A549 treated with RU486 at 1 μM for 4 hours (cell line): ENCODE results near the gene DYNC2I2. TPM values are rescaled to one million over a fixed set of nuclear protein-coding genes. Genes with fewer than 3 reads are reported as not detected.

ENCODE experiments used
- total RNA-seq: library from RNA; stranded (reverse); fragments of 200-300 nt; extraction: Qiagen RNA extraction; gene quantifications from 5 replicates; pipeline ENCODE4 v1.2.3, GENCODE V29; 2022; ENCODE audit warnings: low read depth

Gene DYNC2I2
- total RNA-seq = 91.4 to 140 TPM (median 134 TPM) in 5 replicates

DNA sequence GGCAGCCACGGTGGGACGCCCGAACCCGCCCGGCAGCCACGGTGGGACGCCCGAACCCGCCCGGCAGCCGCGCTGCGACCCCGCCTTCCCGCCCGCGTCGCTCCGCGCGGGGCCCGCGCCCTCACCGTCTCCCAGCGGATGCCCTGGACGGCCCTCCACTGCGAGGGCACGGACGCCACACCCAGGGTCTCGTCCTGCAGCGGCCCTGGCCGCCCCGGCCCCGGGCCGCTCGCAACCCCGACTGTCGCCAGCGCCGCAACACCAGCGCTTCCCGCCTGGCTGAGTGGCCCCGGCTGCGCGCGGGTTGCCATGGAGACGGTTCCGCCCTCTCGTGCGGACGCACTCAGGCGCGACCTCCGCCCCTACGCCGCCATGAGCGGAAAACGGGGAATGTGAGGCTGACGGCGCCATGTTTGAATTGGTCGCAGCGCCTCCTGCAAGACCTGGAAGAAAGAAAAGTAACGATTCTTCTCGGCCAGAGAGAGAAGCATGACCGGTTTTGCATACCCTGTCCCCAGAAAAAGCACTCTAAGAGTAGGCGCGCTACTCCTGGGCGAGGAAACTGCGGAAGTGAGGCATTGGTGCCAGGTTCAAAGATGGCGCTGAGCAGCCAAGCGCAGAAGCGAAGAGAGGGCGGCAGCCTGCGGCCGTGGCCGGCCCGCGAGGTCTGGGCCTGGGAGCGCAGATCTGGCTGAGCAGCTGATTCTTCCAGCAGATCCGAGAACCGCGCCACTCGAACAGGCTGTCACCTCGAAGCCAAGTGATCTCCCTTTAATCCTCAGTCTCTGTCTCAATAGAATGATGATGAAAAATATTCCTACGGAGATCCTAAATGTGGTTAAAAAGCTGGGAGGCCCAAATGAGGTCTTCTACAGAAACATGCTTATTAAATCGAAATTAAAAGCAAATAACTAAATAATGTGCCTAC is at the start of gene DYNC2I2:
DYNC2I2 (minus strand) TSS at position 432 of the 928 bp plus-strand sequence; CDS start at position 311, 121 bp downstream.

DNA sequence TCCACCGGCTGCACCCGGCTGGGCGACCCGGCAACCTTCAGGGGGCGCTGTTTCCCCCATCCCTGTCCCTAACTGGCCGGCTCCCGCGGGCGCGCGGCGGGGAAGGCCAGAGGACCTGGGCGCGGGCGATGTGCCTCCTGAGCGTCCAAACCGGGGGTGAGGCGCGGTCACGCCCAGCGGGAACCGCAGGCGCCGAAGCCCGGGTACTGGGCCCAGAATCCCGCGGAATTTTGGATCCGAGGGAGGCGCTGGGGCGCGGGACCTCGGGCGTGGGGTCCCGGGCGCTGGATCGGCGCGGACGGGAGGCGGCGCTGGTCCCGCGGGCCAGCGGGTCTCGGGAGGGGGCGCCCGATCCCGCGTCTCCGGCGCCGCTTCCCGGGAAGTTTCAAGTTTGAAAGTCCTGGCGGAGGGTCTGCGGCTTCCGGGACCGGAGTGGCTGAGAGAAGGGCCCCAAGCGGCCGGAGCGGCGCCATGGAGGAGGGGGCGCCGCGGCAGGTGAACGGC is 45.9 kb upstream of the DYNC2I2 start, which contains the start of gene PKN3:
PKN3 (plus strand) TSS at position 59 of the 504 bp plus-strand sequence; CDS start at position 472, 413 bp downstream.

DNA sequence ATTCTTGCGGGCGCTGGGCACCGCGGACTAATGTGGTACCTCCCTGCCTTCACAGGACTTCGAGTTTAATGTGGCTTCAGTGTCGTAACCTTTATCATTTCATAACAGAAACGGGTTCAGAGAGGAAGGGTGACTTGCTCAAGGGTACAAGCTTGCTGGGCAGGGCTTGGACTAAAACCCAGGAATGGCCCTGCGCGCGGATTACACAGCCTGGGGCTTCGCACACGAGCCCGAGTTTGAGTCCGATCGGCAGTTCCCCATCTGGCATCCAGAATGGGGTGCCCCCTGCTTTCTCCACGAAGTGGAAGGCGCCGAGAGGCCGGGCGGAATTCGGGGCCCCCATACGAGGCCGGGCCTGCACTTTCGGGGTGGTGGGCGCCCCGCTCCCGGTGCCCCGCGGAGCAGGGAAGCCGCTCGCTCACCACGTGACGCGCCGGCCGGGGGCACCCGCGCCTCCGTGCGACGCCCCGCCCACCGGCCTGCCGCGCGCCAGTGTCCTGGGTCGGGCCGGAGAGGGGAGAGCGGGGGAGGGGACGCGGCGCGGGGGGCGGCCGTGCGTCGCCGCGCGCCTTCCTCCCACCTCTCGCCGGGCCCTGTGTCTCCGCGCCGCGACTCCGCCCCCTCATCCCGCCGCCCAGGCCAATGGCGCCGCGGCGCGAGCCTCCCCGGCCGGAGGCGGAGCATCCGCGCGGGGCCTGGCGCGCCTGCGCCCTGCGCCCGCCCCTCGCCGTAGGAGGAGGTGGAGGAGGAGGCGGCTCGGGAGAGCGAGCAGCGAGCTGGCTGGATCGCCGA is 32.0 kb upstream of the DYNC2I2 start, which contains the start of gene SET:
SET (plus strand) TSS at position 722 of the 792 bp plus-strand sequence. CDS start 361 bp downstream, outside the sequence.

Other genes with a start within 250 kb of the DYNC2I2 start
- 30.4 to 41.3 TPM (median 35.0 TPM) in 5 replicates for gene CERCAM, start 236.0 kb downstream of the DYNC2I2 start, total RNA-seq
- 26.0 to 30.5 TPM (median 29.0 TPM) in 5 replicates for gene ODF2, start 200.8 kb downstream of the DYNC2I2 start, total RNA-seq
- gene GLE1, start 152.1 kb downstream of the DYNC2I2 start, total RNA-seq = 27.9 to 31.6 TPM (median 29.9 TPM) in 5 replicates
- 125 to 161 TPM (median 144 TPM) in 5 replicates for gene SPTAN1, start 104.3 kb downstream of the DYNC2I2 start, total RNA-seq
- gene SET, start 32.4 kb upstream of the DYNC2I2 start, total RNA-seq = 401 to 564 TPM (median 434 TPM) in 5 replicates
- 11.0 to 16.7 TPM (median 14.9 TPM) in 5 replicates for gene PKN3, start 45.7 kb upstream of the DYNC2I2 start, total RNA-seq
- 55.5 to 94.9 TPM (median 86.5 TPM) in 5 replicates for gene ZDHHC12, start 67.3 kb upstream of the DYNC2I2 start, total RNA-seq
- gene ZER1, start 115.1 kb upstream of the DYNC2I2 start, total RNA-seq = 12.0 to 16.3 TPM (median 15.4 TPM) in 5 replicates
- gene TBC1D13, start 130.4 kb upstream of the DYNC2I2 start, total RNA-seq = 18.0 to 21.8 TPM (median 20.2 TPM) in 5 replicates
- gene ENDOG, start 161.7 kb upstream of the DYNC2I2 start, total RNA-seq = 14.5 to 32.2 TPM (median 27.6 TPM) in 5 replicates
- gene SPOUT1, start 172.9 kb upstream of the DYNC2I2 start, total RNA-seq = 23.5 to 47.1 TPM (median 42.2 TPM) in 5 replicates
- gene KYAT1, start 225.1 kb upstream of the DYNC2I2 start, total RNA-seq = 6.8 to 8.8 TPM (median 8.2 TPM) in 5 replicates
- 34.3 to 48.3 TPM (median 44.8 TPM) in 5 replicates for gene LRRC8A, start 225.3 kb upstream of the DYNC2I2 start, total RNA-seq